HG03097 (cell line): ENCODE measurements around the gene MYO1F.
"Not testable (repeated sequence)": the region's sequence is repeated elsewhere in the genome, so short reads cannot be mapped to it uniquely, and the experiment has no call there.

ENCODE experiments used
- ATAC-seq: cut with Tn5 transposase; IDR thresholded peaks from one replicate; pipeline ENCODE4 v1.9.1; 2021; ENCODE audit not compliant: unreplicated experiment, low FRiP score

MYO1F gene

DNA sequence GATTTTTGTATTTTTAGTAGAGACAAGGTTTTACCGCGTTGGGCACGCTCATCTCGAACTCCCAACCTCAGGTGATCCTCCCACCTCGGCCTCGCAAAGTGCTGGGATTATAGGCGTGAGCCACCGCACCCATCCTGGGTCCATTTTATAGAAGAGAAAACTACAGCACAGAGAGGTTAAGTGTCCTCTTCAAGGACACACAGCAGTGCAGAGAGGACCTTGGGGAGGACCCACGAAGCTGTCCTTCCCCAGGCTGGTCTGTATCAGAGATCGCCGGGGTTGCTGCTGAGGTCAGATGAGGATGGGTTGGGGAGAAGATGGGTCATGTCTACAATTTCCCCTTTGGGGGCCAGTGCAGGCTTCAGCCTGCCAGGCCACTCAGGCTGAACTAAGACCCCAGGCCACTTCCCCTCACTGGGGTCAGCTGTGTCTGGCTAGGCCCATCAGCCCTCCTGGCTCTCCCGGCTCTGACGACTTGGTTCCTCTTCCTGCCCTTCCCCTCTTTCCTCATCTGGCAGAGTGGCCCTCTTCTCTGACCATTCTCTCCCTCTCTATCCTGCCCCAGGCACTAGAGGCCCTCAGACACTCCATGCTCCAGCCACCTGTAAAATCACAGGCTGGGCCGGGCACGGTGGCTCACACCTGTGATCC, 9.6 kb downstream of the MYO1F start:
- ATAC-seq: no peak

DNA sequence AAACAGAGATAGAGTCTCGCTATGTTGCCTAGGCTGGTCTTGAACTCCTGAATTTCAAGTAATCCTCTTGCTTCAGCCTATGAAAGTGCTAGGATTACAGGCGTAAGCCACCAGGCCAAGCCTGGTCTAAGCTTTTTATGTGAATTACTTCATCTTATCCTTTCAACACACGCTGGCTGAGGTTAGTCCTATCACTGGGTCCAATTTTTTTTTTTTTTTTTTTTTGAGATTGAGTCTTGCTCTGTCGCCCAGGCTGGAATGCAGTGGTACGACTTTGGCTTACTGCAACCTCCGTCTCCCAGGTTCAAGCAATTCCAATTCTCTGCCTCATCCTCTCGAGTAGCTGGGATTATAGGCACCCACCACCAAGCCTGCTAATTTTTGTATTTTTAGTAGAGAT, 10.4 kb downstream of the MYO1F start:
- no peak for ATAC-seq

GRCh38 chr19:8564866-8565265, 12.4 kb downstream of the MYO1F start:
- not testable (repeated sequence) for ATAC-seq

GRCh38 chr19:8561075-8561764, 16.0 kb downstream of the MYO1F start:
- no peak for ATAC-seq

DNA sequence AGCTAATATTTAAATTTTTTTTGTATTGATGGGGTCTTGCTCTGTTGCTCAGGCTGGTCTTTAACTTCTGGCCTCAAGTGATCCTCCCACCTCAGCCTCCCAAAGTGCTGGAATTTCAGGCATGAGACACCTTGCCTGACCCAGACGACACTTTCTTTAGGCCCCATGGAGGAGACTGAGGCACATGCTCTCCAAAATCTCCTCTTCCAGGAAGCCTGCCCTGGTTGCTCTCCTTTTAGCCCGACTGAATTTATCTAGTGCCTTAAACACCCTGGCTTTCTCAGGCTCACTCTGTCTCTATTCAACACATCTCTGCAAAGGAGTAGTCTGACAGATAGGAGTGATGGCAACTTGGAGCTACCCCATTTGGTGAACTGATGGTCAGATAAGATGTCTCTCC, 18.9 kb downstream of the MYO1F start:
- ATAC-seq: no peak

DNA sequence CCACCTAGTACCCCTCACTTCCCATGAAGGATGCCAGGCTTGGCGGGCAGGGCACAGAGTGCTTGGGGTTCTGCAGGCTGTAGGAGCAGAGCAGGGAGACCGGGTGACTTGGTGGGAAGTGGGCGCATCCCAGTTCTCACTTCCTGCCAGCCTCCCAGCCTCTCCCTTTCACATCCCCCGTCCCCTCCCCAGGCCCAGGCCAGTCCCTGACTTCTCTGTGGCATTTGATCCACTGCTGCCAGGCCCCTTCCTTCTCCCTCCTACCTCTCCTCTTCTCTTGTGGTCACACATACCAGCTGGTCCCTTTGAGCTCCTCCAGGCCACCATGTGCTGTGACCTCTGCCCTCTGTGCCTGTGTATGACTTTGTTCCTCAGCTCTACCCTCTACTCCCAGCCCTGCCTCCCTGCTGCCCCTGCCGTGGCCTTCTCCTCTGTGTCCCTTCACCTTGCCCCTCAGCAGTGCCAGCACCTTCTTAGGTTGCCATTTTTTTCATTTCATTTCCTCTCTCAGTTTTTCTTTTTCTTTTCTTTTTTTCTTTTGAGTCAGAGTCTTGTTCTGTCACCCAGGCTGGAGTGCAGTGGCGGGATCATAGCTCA, 19.5 kb downstream of the MYO1F start:
- no peak for ATAC-seq

DNA sequence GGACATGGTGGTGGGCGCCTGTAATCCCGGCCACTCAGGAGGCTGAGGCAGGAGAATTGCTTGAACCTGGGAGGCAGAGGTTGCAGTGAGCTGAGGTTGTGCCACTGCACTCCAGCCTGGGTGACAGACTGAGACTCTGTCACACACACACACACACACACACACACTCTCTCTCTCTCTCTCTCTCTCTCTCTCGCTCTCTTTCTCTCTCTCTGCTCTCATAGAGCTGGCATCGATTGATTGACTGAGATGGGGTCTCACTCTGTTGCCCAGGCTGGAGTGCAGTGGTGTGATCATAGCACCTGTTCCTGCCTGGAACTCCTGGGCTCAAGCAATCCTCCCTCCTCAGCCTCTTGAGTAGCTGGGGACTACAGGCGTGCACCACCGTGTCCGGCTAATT, 23.5 kb downstream of the MYO1F start:
- ATAC-seq: not testable (repeated sequence)

DNA sequence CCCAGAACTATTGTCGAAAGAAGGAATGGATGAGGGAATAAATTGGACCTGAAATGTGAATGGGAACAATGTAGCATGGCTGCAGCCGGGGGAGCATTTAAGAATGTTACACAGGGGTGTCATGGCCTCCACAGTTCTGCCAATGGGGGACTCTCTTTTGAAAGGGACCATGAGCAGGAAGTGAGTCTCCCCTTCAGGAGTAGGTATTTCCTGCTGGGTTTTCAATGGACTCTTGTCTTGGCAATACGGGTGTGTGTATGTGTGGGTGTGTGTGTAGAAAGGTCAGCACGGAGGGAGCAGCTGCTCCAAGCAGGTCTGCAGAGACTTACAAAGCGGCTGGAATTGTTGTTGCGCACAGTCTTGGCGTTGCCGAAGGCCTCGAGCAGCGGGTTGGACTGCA, 24.4 kb downstream of the MYO1F start:
- no peak for ATAC-seq

DNA sequence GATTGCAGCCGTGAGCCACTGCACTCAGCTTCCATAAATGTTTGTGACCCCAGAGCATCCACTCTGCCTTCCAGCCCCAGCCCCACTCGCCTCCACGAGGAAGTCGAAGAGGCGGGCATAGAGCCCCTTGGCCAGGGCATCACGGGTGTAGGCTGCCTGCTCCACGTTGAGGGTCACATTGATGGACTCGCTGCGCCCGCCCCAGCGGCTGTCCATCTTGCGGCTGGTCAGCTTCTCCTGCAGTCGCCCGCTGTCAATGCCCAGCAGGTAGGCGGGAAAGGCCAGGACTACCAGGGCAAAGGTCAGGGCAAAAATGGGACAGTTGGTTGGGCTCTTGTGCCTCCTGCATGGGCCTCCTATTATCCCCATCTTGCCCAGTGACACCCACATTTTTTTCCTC, 27.2 kb downstream of the MYO1F start:
- no peak for ATAC-seq

- ATAC-seq: no peak
Measured at GRCh38 chr19:8545743-8546142, 31.5 kb downstream of the MYO1F start.

DNA sequence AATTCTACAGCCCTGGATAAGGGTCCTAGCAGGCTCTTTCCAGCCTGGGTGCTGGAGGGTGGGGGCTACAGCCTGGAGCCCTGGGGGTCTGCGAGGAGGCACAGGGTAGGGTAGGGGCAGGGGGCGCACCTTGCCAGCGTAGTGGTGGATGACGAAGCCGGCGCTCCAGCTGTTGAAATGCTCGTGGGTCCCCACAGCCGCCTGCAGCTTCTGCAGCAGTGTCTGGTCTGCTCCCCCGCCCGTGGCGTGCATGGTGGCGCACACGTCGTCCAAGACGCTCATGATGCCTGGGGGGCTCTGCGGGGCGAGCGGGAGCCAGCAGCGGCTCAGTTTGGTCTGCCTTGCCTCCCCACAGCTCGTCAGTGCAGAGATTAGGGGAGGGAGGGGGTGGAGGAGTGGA, 33.1 kb downstream of the MYO1F start:
- no peak for ATAC-seq

DNA sequence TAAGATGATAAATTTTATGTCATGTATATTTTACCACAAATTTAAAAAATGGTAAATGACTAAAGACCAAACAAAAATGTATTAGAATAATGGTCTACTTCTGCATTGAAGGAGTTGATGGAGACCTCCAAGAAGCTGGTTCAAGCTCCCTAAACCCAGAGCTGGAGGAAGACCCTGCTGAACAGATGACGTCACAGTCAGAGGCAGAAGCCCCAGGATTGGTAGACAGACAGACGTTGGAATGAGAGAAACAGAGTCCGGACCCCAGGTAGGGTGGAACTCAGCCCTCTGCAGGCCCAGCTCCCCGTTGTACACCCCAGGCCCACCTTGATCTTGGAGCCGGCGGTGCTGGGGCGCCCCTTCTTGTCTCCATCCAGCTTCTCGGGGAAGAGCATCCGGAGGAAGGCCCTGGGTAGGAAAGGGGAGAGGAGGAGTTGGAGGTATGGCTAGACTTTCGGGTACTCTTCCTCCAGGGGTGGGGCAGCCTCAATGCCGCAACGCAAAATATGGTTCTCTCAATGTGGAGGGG, 37.6 kb downstream of the MYO1F start:
- no peak for ATAC-seq

GRCh38 chr19:8537099-8537498, 40.1 kb downstream of the MYO1F start:
- no peak for ATAC-seq

DNA sequence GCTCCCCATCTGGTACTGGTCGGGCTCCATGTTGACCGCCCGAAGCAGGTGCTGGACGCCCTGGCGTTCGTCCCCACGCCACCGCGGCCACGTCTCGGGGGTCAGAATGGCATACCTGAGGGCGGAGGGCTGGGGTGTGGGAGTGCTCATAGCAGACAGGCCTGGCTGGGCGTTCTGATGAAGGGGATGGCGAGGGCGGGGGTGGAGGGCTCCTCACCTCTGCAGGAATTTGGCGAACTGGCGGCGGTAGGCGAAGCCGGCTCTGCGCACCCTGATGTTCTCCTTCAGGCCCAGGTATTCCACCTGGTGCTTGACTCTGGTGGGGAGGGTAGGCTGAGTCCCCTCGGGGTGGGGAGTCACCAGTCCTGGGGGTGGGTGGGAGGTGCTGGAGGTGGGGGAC, 41.0 kb downstream of the MYO1F start:
- ATAC-seq: no peak

DNA sequence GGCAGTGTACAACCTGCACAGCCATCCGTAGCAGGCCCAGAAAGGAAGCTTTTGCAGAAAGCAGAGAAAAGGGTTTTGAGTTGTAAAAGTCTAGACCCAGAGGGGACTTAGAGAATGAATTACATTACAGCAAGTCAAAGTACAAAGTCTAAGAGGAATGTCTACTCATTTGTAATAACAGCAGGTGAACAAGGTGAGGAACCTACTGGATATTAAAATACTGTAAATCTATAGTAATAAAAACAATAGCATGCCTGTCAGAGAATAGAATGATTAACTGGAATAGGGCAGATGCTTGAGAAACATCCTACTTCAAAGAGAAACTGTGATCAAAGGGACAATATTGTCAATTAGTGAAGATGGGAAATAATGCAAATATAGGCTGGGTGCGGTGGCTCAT, 45.0 kb downstream of the MYO1F start:
- no peak for ATAC-seq

GRCh38 chr19:8531470-8531869, 45.8 kb downstream of the MYO1F start:
- ATAC-seq: no peak

GRCh38 chr19:8530061-8530679, 47.1 kb downstream of the MYO1F start:
- ATAC-seq: no peak

DNA sequence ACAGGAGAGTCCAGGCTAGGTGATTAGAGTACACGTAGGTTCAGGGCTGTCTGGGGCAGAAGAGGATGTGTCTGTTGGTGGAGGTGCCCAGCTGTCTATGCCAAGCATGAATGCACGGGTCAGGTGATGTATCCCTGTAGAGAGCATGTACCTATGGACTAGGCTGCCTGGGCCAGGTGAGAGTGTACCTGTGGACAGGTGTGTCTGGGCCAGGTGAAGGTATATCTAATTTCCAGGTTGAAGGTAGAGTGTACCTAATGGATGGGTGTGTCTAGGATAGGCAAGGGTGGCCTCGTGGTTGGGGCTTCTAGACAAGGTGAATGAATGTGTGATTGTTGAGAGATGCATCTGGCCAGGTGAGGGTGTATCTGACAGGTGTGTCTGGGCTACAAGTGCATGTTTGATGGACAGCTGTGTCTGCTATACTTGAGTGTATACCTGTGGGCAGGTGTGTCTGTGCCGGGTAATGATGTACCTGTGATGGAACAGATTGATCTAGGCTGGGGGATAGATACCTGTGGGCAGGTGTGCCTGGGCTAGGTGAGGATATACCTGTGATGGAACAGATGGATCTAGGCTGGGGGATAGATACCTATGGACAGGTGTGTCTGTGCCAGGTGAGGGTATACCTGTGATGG, 47.8 kb downstream of the MYO1F start:
- ATAC-seq: no peak

DNA sequence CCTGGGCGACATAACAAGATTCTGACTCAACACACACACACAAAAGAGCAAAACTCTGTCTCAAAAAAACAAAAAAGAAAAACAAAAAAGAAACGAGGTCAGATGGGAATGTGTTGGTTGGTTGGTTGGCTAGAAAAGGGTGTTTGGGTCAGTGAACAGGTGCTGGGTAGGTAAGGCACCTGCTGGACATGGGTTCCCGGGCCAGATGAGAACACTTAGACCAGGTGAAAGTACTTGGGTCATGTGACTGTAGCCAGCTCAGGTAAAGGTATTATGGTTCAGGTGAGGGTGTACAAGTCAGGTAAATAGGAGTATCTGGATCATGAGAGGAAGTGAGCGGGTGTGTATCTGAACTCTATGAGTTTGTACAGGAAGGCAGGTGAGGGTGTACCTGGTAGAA, 48.7 kb downstream of the MYO1F start:
- ATAC-seq: no peak

GRCh38 chr19:8526345-8527091, 50.7 kb downstream of the MYO1F start:
- ATAC-seq: no peak

- ATAC-seq: no peak
Measured at GRCh38 chr19:8525401-8525684, 51.9 kb downstream of the MYO1F start.
